Activated CD8-positive, alpha-beta memory T cell treated with anti-CD3 and anti-CD28 coated beads for 36 hours (primary cell): Measurements from ENCODE around the gene FUT9. TPM values are rescaled to one million over a fixed set of nuclear protein-coding genes. Genes with fewer than 3 reads are reported as not detected.
"Not testable (repeated sequence)": the region's sequence is repeated elsewhere in the genome, so short reads cannot be mapped to it uniquely, and the experiment has no call there.

Experiments
- CTCF ChIA-PET: fragments of 350-600 bp; sonication (Branson Sonifier 250); formaldehyde crosslinking; loops from one replicate; lab custom pipeline; 2021; ENCODE audit warnings: antibody characterized with exemption; lab: Charles Lee
- POLR2A ChIA-PET: fragments of 350-600 bp; sonication (Branson Sonifier 250); formaldehyde crosslinking; loops from one replicate; lab custom pipeline; 2021; ENCODE audit warnings: antibody characterized with exemption; lab: Charles Lee
- total RNA-seq, 2 experiments: library from RNA; stranded (reverse); gene quantifications; one replicate each; pipeline ENCODE4 v1.2.3, GENCODE V29; 2021

FUT9 gene
- total RNA-seq, 2 experiments from 2014 or later: not detected

DNA sequence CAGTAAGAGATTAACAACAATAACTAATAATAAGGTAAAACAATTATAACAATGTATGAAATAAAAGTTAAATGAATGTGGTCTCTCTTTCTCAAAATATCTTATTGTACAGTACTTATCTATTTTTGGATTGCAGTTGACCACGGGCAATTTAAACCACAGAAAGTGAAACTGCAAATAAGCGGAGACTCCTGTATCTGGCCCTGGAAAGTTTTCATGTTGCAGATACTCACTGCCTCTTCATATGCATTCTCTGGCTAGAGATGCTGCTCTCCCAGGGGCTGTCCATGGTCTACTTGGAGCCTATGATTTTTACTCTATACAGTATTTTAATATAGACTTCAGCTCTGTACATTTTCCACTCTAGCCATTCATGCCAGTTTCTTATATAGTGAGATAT, 230.8 kb downstream of the FUT9 start:
- CTCF ChIA-PET: no interaction called here
- POLR2A ChIA-PET: no interaction called here

DNA sequence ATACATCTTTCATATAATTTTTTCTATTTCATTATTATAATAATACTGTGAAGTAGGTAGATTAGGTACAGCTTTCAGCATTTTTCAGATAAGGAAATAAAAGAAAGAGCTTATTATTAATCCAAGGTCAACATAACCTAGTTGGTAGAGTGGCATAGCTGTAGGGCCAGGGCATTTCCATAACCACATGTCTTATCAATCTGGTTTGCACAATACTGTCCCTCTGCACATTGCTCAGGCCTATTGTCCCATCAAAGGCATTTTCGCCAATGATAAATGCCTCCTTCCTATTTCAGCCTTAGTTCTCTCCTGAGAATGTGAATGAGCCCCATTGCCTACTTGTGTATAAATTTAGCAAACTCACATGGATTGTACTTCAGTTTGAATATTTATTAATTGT, 234.0 kb downstream of the FUT9 start:
- CTCF ChIA-PET: no interaction called here
- POLR2A ChIA-PET: no interaction called here

DNA sequence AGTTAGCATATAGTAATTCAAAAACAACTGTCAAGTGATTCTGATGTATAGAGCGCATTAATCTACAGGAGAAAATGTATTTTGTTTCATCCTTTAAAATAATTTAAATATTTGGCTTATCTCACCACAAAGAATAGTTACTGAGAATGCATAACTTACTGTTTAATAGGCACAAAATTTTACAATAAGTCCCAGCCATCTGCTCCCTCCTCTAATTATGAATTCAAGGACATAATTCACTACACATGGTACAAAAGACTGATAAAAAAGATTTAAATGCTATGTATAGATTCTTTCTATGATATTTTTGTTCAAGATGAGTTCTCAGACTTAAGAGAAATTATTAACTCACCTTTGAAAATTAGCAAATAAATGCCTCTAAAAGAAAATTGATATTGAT, 242.0 kb downstream of the FUT9 start:
- POLR2A ChIA-PET: no interaction called here
- CTCF ChIA-PET: no interaction called here

DNA sequence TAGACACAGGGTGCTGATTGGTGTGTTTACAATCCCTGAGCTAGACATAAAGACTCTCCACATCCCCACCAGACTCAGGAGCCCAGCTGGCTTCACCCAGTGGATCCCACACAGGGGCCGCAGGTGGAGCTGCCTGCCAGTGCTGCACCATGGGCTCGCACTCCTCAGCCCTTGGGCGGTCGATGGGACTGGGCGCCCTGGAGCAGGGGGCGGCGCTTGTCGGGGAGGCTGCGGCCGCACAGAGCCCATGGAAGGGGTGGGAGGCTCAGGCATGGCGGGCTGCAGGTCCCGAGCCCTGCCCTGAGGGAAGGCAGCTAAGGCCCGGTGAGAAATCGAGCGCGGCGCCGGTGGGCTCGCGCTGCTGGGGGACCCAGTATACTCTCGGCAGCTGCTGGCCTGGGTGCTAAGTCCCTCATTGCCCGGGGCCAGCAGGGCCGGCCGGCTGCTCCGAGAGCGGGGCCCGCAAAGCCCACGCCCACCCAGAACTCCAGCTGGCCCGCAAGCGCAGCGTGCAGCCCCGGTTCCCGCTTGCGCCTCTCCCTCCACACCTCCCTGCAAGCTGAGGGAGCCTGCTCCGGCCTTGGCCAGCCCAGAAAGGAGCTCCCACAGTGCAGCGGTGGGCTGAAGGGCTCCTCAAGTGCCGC, 245.1 kb downstream of the FUT9 start:
- POLR2A ChIA-PET, CTCF ChIA-PET: not testable (repeated sequence)
